HL-60 (cell line): Measurements from ENCODE around the gene NTRK2.

ENCODE experiments used
- GABPA ChIP-seq: IDR thresholded peaks from 2 replicates; pipeline ENCODE4 v1.6.1; 2012; ENCODE audit warnings: low read depth
- POLR2AphosphoS5 ChIP-seq: IDR thresholded peaks from 2 replicates; pipeline ENCODE4 v1.6.1; 2012; ENCODE audit warnings: low read depth
- SPI1 ChIP-seq: IDR thresholded peaks from 2 replicates; pipeline ENCODE4 v1.6.1; 2012; ENCODE audit warnings: low read depth, mild to moderate bottlenecking, borderline replicate concordance
- TF ChIP-seq, protein P1 (sequence below): IDR thresholded peaks from one replicate; pipeline ENCODE4 v1.5.1; 2011; ENCODE audit warnings: low read length, control low read depth, inconsistent platforms; ENCODE audit not compliant: insufficient read depth
- TF ChIP-seq, protein P2 (sequence below): IDR thresholded peaks from 2 replicates; pipeline ENCODE4 v1.6.1; 2012; ENCODE audit warnings: low read depth; ENCODE audit not compliant: insufficient replicate concordance

DNA sequence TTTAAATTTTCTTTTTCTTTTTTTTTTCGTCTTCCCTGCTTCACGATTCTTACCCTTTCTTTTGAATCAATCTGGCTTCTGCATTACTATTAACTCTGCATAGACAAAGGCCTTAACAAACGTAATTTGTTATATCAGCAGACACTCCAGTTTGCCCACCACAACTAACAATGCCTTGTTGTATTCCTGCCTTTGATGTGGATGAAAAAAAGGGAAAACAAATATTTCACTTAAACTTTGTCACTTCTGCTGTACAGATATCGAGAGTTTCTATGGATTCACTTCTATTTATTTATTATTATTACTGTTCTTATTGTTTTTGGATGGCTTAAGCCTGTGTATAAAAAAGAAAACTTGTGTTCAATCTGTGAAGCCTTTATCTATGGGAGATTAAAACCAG, 352.2 kb downstream of the NTRK2 start:
- TF ChIP-seq, protein P1, sequence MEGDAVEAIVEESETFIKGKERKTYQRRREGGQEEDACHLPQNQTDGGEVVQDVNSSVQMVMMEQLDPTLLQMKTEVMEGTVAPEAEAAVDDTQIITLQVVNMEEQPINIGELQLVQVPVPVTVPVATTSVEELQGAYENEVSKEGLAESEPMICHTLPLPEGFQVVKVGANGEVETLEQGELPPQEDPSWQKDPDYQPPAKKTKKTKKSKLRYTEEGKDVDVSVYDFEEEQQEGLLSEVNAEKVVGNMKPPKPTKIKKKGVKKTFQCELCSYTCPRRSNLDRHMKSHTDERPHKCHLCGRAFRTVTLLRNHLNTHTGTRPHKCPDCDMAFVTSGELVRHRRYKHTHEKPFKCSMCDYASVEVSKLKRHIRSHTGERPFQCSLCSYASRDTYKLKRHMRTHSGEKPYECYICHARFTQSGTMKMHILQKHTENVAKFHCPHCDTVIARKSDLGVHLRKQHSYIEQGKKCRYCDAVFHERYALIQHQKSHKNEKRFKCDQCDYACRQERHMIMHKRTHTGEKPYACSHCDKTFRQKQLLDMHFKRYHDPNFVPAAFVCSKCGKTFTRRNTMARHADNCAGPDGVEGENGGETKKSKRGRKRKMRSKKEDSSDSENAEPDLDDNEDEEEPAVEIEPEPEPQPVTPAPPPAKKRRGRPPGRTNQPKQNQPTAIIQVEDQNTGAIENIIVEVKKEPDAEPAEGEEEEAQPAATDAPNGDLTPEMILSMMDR: no peak
- TF ChIP-seq POLR2AphosphoS5: no peak
- TF ChIP-seq GABPA: no peak
- TF ChIP-seq, protein P2, sequence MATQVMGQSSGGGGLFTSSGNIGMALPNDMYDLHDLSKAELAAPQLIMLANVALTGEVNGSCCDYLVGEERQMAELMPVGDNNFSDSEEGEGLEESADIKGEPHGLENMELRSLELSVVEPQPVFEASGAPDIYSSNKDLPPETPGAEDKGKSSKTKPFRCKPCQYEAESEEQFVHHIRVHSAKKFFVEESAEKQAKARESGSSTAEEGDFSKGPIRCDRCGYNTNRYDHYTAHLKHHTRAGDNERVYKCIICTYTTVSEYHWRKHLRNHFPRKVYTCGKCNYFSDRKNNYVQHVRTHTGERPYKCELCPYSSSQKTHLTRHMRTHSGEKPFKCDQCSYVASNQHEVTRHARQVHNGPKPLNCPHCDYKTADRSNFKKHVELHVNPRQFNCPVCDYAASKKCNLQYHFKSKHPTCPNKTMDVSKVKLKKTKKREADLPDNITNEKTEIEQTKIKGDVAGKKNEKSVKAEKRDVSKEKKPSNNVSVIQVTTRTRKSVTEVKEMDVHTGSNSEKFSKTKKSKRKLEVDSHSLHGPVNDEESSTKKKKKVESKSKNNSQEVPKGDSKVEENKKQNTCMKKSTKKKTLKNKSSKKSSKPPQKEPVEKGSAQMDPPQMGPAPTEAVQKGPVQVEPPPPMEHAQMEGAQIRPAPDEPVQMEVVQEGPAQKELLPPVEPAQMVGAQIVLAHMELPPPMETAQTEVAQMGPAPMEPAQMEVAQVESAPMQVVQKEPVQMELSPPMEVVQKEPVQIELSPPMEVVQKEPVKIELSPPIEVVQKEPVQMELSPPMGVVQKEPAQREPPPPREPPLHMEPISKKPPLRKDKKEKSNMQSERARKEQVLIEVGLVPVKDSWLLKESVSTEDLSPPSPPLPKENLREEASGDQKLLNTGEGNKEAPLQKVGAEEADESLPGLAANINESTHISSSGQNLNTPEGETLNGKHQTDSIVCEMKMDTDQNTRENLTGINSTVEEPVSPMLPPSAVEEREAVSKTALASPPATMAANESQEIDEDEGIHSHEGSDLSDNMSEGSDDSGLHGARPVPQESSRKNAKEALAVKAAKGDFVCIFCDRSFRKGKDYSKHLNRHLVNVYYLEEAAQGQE: no peak
- TF ChIP-seq SPI1: no peak
